Parathyroid adenoma (tissue), 2 donors: ENCODE data around the gene MYRFL.

ENCODE experiments used
- H2AFZ ChIP-seq: fragments of 300-600 bp; sonication (generic); one replicate; pipeline ENCODE4 v1.7.0; 2017; ENCODE audit warnings: antibody characterized with exemption, mild to moderate bottlenecking
- H3K27ac ChIP-seq: fragments of 300-600 bp; sonication (generic); one replicate; pipeline ENCODE4 v1.7.0; 2017
- H3K27me3 ChIP-seq: fragments of 300-600 bp; sonication (generic); one replicate; pipeline ENCODE4 v1.7.0; 2017; ENCODE audit warnings: low read length; ENCODE audit not compliant: control insufficient read depth, insufficient read depth
- H3K36me3 ChIP-seq: fragments of 300-600 bp; sonication (generic); one replicate; pipeline ENCODE4 v1.7.0; 2017; ENCODE audit warnings: low read length; ENCODE audit not compliant: control insufficient read depth, insufficient read depth
- H3K4me1 ChIP-seq: fragments of 300-600 bp; sonication (generic); one replicate; pipeline ENCODE4 v1.7.0; 2017; ENCODE audit warnings: control low read depth
- H3K4me2 ChIP-seq: fragments of 300-600 bp; sonication (generic); one replicate; pipeline ENCODE4 v1.7.0; 2017; ENCODE audit warnings: low read length
- H3K4me3 ChIP-seq: fragments of 300-600 bp; sonication (generic); one replicate; pipeline ENCODE4 v1.7.0; 2017; ENCODE audit warnings: low read depth, low read length
- H3K79me2 ChIP-seq: fragments of 300-600 bp; sonication (generic); one replicate; pipeline ENCODE4 v1.7.0; 2017; ENCODE audit warnings: control low read depth
- H3K9ac ChIP-seq: fragments of 300-600 bp; sonication (generic); one replicate; pipeline ENCODE4 v1.7.0; 2017; ENCODE audit warnings: mild to moderate bottlenecking
- H3K9me3 ChIP-seq: fragments of 300-600 bp; sonication (generic); one replicate; pipeline ENCODE4 v1.7.0; 2017; ENCODE audit warnings: low read length; ENCODE audit not compliant: control insufficient read depth
- TF ChIP-seq, protein P1 (sequence below): fragments of 300-600 bp; sonication (generic); IDR thresholded peaks from one replicate; pipeline ENCODE4 v1.7.0; 2017; ENCODE audit warnings: antibody characterized with exemption, mild to moderate bottlenecking
- donor health status: primary hyperparathyroidism.

MYRFL gene

DNA sequence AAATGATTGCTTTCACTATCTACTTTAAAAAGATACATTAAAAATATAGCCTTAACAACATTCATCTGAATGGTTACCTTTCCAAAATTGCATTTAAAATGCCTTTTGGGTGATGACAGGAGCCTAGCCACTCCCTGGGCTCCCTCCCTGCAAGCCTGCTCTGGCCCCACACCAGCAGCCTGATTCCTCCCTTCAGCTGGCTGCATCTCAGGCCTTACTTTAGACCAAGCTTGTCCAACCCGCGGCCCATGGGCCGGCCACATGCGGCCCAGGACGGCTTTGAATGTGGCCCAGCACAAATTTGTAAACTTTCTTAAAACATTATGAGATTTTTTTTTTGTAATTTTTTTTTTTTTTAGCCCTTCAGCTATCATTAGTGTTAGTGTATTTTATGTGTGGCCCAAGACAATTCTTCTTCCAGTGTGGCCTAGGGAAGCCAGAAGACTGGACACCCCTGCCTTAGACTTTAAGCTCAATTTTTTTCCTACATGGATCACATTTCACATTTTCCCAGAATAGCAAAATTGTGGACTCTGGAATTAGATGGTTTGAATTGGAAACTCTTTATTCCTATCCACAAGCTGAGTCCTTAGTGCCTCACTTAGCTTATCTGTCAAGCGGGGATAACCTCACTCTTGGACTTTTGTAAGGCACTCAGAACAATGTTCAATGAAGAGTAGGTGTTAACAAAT, 124.4 kb downstream of the MYRFL start:
- Histone ChIP-seq H2AFZ (no peak overlapping the region), H3K27me3 (no peaks in the 10 kb centered on the region), H3K27ac (no peak overlapping the region), H3K36me3 (no peaks in the 10 kb centered on the region), H3K79me2 (no peaks in the 10 kb centered on the region), H3K4me3 (no peak overlapping the region), H3K9ac (no peak overlapping the region), H3K9me3 (no peaks in the 10 kb centered on the region), H3K4me1 (no peaks in the 10 kb centered on the region), H3K4me2 (no peak overlapping the region)
- TF ChIP-seq, protein P1, sequence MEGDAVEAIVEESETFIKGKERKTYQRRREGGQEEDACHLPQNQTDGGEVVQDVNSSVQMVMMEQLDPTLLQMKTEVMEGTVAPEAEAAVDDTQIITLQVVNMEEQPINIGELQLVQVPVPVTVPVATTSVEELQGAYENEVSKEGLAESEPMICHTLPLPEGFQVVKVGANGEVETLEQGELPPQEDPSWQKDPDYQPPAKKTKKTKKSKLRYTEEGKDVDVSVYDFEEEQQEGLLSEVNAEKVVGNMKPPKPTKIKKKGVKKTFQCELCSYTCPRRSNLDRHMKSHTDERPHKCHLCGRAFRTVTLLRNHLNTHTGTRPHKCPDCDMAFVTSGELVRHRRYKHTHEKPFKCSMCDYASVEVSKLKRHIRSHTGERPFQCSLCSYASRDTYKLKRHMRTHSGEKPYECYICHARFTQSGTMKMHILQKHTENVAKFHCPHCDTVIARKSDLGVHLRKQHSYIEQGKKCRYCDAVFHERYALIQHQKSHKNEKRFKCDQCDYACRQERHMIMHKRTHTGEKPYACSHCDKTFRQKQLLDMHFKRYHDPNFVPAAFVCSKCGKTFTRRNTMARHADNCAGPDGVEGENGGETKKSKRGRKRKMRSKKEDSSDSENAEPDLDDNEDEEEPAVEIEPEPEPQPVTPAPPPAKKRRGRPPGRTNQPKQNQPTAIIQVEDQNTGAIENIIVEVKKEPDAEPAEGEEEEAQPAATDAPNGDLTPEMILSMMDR = no peak

DNA sequence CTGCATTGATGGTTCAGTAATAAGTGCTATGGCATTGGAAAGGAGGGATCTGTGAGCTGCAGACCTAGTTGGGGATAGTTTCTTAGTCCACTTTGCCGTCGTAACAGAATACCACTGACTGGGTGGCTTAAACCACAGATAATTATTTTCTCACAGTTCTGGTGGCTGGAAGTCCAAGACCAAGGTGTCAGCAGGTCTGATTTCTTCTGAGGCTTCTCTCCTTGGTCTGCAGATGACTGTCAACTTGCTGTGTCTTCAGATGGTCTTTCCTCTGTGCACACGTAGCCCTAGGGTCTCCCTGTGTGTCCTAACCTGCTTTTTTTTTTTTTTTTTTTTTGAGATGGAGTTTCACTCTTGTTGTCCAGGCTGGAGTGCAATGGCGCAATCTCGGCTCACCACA, 126.1 kb downstream of the MYRFL start:
- H3K27ac ChIP-seq = no peak overlapping the region
- no peak overlapping the region for H3K9ac ChIP-seq
- no peaks in the 10 kb centered on the region for H3K79me2 ChIP-seq
- no peaks in the 10 kb centered on the region for H3K4me1 ChIP-seq
- H3K36me3 ChIP-seq = no peaks in the 10 kb centered on the region
- H2AFZ ChIP-seq = no peak overlapping the region
- H3K27me3 ChIP-seq = no peaks in the 10 kb centered on the region
- H3K4me3 ChIP-seq = no peak overlapping the region
- H3K9me3 ChIP-seq = no peaks in the 10 kb centered on the region
- H3K4me2 ChIP-seq = no peak overlapping the region
- TF ChIP-seq, protein P1 = no peak

DNA sequence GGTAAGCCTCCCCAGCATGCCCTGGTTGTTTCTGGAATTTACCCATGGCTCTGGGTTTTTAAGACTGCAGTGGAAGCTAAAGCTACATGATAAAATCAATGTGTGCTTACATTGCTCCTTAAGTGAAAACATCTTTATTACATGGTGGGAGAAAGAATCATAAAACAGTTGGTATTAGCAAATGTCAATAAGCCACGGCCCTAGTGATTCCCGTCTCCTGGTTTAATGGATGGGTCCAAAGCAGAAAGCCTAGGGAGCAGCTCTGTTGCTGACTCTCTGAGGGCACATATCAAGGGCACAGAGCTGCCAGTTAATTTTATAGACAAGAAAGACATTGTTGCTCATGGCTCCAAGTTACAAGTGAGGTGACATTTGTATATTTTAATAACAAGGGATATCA, 127.9 kb downstream of the MYRFL start:
- Histone ChIP-seq H3K4me2 (no peak overlapping the region), H3K36me3 (no peaks in the 10 kb centered on the region), H3K4me3 (no peak overlapping the region)

DNA sequence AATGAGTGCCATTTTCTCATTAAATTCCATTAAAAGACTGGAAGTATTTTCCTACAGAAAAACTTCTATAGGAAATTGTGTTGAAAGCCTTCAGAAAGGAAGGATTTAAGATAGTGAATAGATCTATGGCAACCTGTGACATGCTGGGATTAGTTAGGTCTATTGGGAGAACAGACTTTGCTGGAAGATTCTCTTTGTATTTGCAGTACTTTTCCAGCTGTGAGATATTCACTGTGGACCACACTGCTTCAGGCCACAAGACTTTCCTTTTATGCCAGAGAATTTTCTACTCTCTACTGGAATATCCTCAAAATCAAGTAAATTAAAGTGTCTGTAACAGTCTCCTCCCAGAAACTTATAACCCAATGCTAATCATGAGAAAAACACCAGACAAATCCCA, 136.2 kb downstream of the MYRFL start:
- TF ChIP-seq, protein P1 = no peak
- Histone ChIP-seq H3K36me3 (no peaks in the 10 kb centered on the region), H2AFZ (no peak overlapping the region), H3K9me3 (no peaks in the 10 kb centered on the region), H3K27ac (no peak overlapping the region), H3K4me1 (no peaks in the 10 kb centered on the region), H3K4me2 (no peak overlapping the region), H3K9ac (no peak overlapping the region), H3K79me2 (no peaks in the 10 kb centered on the region), H3K27me3 (no peaks in the 10 kb centered on the region), H3K4me3 (no peak overlapping the region)

More for the DNA sequence above, 127.9 kb downstream of the MYRFL start:
- H3K9ac ChIP-seq = no peak overlapping the region
- no peaks in the 10 kb centered on the region for H3K4me1 ChIP-seq
- no peak overlapping the region for H3K27ac ChIP-seq
- H3K27me3 ChIP-seq = no peaks in the 10 kb centered on the region
- no peaks in the 10 kb centered on the region for H3K9me3 ChIP-seq
- TF ChIP-seq, protein P1 = no peak
- H2AFZ ChIP-seq = no peak overlapping the region
- no peaks in the 10 kb centered on the region for H3K79me2 ChIP-seq

DNA sequence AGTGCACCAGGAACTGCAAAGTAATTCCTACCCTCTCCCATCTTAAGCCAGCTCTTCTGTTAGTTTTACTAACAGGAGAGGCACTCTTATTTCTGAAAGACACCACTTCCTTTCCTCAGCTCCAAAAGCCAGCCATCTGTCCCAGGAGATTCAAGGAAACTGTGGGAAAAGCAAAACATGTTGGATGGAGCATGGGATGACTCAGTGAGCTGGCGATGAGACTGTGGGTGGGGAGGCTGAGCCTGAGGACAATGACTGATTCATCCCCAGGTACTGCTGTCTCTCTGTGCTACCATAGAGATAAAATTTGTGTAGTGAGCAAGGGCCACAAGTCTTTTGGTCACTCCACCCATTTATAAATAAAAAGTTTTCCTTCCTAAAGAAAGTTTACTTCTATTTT, 141.4 kb downstream of the MYRFL start:
- H3K9me3 ChIP-seq = no peaks in the 10 kb centered on the region
- no peaks in the 10 kb centered on the region for H3K36me3 ChIP-seq
- no peak overlapping the region for H3K4me3 ChIP-seq
- H3K27ac ChIP-seq = no peak overlapping the region
- no peak overlapping the region for H2AFZ ChIP-seq
- no peak overlapping the region for H3K4me2 ChIP-seq
- H3K79me2 ChIP-seq = no peaks in the 10 kb centered on the region
- TF ChIP-seq, protein P1 = no peak
- H3K9ac ChIP-seq = no peak overlapping the region
- H3K4me1 ChIP-seq = no peaks in the 10 kb centered on the region
- no peaks in the 10 kb centered on the region for H3K27me3 ChIP-seq
